Measurements from ENCODE around the gene ANKS1B. TPM values are rescaled to one million over a fixed set of nuclear protein-coding genes. Genes with fewer than 3 reads are reported as not detected.

The ANKS1B gene
- total and polyA plus RNA-seq, 10 of the 15 experiments (the other 5 are each of a cell fraction or from before 2014, with no cell fraction given): 0.16 to 1.3 (median 0.82) TPM; not detected in 7

GRCh38 chr12:99752740-99753139 is 232.0 kb downstream of the ANKS1B start:
- DNase-seq (ENCODE audit: low read depth, low spot score) (no peak), FAIRE-seq (no peak), ATAC-seq (no peak)
- Histone ChIP-seq H3K4me3 (no peak overlapping the region), H3K4me2 (ENCODE audit: control insufficient read depth, insufficient read depth) (no peak overlapping the region), H3K9ac (ENCODE audit: control insufficient read depth, insufficient read depth, low read length) (no peak overlapping the region), H3K9me3 (replicated peaks; ENCODE audit: control insufficient read depth, insufficient read depth, low read length) (no peaks in the 10 kb centered on the region), H3K36me3 (ENCODE audit: control insufficient read depth in 2 of 2, insufficient read depth in 2 of 2, low read length in 1 of 2) (no peaks in the 10 kb centered on the region), H3K4me1 (ENCODE audit: control insufficient read depth, insufficient read depth, low read length) (no peaks in the 10 kb centered on the region), H4K20me1 (ENCODE audit: control insufficient read depth, insufficient read depth) (no peaks in the 10 kb centered on the region), H3K27me3 (replicated peaks in 1 of 2; ENCODE audit: control insufficient read depth in 2 of 2, insufficient read depth in 2 of 2, low read length in 1 of 2) (no peaks in the 10 kb centered on the region), H3K79me2 (ENCODE audit: control insufficient read depth, insufficient read depth, low read length) (no peaks in the 10 kb centered on the region), H2AFZ (ENCODE audit: control insufficient read depth, low read depth, low read length) (no peak overlapping the region), H3K27ac (ENCODE audit: control insufficient read depth, insufficient read depth) (no peak overlapping the region)
- SMC1A ChIA-PET (ENCODE audit: uncharacterized antibody, unreplicated experiment): interaction anchor here (2.0 kb wide), 1 partner anchor 19 kb away, joined by 5 read pairs; no protein-coding TSS in a partner anchor
- no TSS peak for BruUV-seq (replicated peaks)
- in situ Hi-C loops (cut with MboI) (no loop called here), intact Hi-C loops (cut with micrococcal nuclease; ENCODE audit: unreplicated experiment) (no loop called here)
- POLR2A ChIA-PET: no interaction called here
- no peak for TF ChIP-seq IKZF2 (IDR thresholded peaks at IDR 0.05)
- CTCF ChIA-PET: no interaction called here
- RAD21 ChIA-PET (ENCODE audit: unreplicated experiment): no interaction called here

DNA sequence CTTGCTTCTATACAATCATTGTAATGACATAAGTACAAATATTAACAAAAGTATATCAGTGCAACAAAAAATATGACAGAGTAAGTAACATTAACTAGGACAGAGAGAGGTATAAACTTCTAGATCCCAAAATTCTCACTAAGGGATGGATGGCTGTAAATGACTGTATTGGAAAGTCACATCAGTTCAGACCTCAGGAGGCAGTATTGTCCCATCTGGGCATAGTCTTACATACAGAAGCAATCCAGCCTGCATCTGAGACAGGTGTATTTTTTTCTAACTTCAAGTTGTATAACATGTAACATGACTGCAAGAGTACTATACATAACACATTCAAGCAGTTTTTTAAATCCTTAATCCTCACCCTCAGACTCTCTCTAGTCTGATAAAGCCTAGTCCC is 238.2 kb downstream of the ANKS1B start:
- ChIA-PET CTCF (no interaction called here), RAD21 (ENCODE audit: unreplicated experiment) (no interaction called here), POLR2A (no interaction called here), SMC1A (ENCODE audit: uncharacterized antibody, unreplicated experiment) (no interaction called here)
- H3K4me1 ChIP-seq (ENCODE audit: control insufficient read depth, insufficient read depth, low read length): no peaks in the 10 kb centered on the region
- in situ Hi-C loops (cut with MboI): no loop called here
- TF ChIP-seq LARP7 (IDR thresholded peaks at IDR 0.05): no peak
- no peak for TF ChIP-seq SUZ12 (IDR thresholded peaks at IDR 0.05; ENCODE audit: unreplicated experiment)
- TF ChIP-seq IKZF2 (IDR thresholded peaks at IDR 0.05): no peak
- TF ChIP-seq CREB1 (IDR thresholded peaks at IDR 0.05; ENCODE audit: low read depth): no peak
- TF ChIP-seq IKZF1 (conservative IDR thresholded peaks at IDR 0.05): no peak
- TF ChIP-seq MTA3 (IDR thresholded peaks at IDR 0.05; ENCODE audit: borderline replicate concordance, low read length): no peak
- TF ChIP-seq, protein P1, sequence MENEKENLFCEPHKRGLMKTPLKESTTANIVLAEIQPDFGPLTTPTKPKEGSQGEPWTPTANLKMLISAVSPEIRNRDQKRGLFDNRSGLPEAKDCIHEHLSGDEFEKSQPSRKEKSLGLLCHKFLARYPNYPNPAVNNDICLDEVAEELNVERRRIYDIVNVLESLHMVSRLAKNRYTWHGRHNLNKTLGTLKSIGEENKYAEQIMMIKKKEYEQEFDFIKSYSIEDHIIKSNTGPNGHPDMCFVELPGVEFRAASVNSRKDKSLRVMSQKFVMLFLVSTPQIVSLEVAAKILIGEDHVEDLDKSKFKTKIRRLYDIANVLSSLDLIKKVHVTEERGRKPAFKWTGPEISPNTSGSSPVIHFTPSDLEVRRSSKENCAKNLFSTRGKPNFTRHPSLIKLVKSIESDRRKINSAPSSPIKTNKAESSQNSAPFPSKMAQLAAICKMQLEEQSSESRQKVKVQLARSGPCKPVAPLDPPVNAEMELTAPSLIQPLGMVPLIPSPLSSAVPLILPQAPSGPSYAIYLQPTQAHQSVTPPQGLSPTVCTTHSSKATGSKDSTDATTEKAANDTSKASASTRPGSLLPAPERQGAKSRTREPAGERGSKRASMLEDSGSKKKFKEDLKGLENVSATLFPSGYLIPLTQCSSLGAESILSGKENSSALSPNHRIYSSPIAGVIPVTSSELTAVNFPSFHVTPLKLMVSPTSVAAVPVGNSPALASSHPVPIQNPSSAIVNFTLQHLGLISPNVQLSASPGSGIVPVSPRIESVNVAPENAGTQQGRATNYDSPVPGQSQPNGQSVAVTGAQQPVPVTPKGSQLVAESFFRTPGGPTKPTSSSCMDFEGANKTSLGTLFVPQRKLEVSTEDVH (IDR thresholded peaks at IDR 0.05; ENCODE audit: low read depth, partially characterized antibody): no peak
- no peak for TF ChIP-seq SMC3 (IDR thresholded peaks at IDR 0.05; ENCODE audit: borderline replicate concordance, low read length)
- no peak for TF ChIP-seq RB1 (IDR thresholded peaks at IDR 0.05; ENCODE audit: borderline replicate concordance)
- TF ChIP-seq JUNB (IDR thresholded peaks at IDR 0.05): no peak
- no peak for TF ChIP-seq BCL11A (IDR thresholded peaks at IDR 0.05; ENCODE audit: low read depth, low read length)
- TF ChIP-seq CHD4 (IDR thresholded peaks at IDR 0.05): no peak
- TF ChIP-seq DPF2 (IDR thresholded peaks at IDR 0.05): no peak
- no peak for TF ChIP-seq NRF1 (conservative IDR thresholded peaks at IDR 0.05; ENCODE audit: low read depth, low read length)
- TF ChIP-seq FOXK2 (IDR thresholded peaks at IDR 0.05): no peak
- TF ChIP-seq ZNF217 (IDR thresholded peaks at IDR 0.05): no peak
- TF ChIP-seq CREM (IDR thresholded peaks at IDR 0.05; ENCODE audit: low read depth): no peak
- TF ChIP-seq SIN3A (IDR thresholded peaks at IDR 0.05; ENCODE audit: low read depth, low read length): no peak
- H3K36me3 ChIP-seq (ENCODE audit: control insufficient read depth in 2 of 2, insufficient read depth in 2 of 2, low read length in 1 of 2): no peaks in the 10 kb centered on the region
- no peak for DNase-seq (ENCODE audit: low read depth, low spot score)
- no TSS peak for BruUV-seq (replicated peaks)
- H3K27ac ChIP-seq (ENCODE audit: control insufficient read depth, insufficient read depth): no peak overlapping the region
- H2AFZ ChIP-seq (ENCODE audit: control insufficient read depth, low read depth, low read length): no peak overlapping the region
- H3K9me3 ChIP-seq (replicated peaks; ENCODE audit: control insufficient read depth, insufficient read depth, low read length): no peaks in the 10 kb centered on the region
- H3K4me2 ChIP-seq (ENCODE audit: control insufficient read depth, insufficient read depth): no peak overlapping the region
- no peak for ATAC-seq
- H3K9ac ChIP-seq (ENCODE audit: control insufficient read depth, insufficient read depth, low read length): no peak overlapping the region
- intact Hi-C loops (cut with micrococcal nuclease; ENCODE audit: unreplicated experiment): no loop called here
- no peak for FAIRE-seq
- no peaks in the 10 kb centered on the region for H3K27me3 ChIP-seq (replicated peaks in 1 of 2; ENCODE audit: control insufficient read depth in 2 of 2, insufficient read depth in 2 of 2, low read length in 1 of 2)
- H3K79me2 ChIP-seq (ENCODE audit: control insufficient read depth, insufficient read depth, low read length): no peaks in the 10 kb centered on the region
- no peak overlapping the region for H3K4me3 ChIP-seq
- H4K20me1 ChIP-seq (ENCODE audit: control insufficient read depth, insufficient read depth): no peaks in the 10 kb centered on the region
